K562 (cell line): Measurements from ENCODE around the gene LRRC4B.

ENCODE experiments used
- FOXO4 ChIP-seq: fragments of 450-650 bp; formaldehyde crosslinking; IDR thresholded peaks from 2 replicates; pipeline ENCODE4 v1.4.0; 2020; ENCODE audit warnings: mild to moderate bottlenecking, moderate library complexity
- POLR2A ChIP-seq: fragments of 450-650 bp; conservative IDR thresholded peaks from 2 replicates; pipeline ENCODE4 v1.6.1; 2016

GRCh38 chr19:50479761-50480251 lies 88.4 kb downstream of the LRRC4B start:
- TF ChIP-seq FOXO4 (no peak), POLR2A (no peak)
